Measurements from ENCODE around the gene AS3MT.
"Not testable (repeated sequence)": the region's sequence is repeated elsewhere in the genome, so short reads cannot be mapped to it uniquely, and the experiment has no call there.

The AS3MT gene

GRCh38 chr10:102869258-102870198 lies at the start of gene AS3MT:
TSS of gene AS3MT (plus strand) at chr10:102869470. CDS start at chr10:102869593, 123 bp downstream.
- DNase-seq, result no peak

GRCh38 chr10:102820008-102820407 lies 49.3 kb upstream of the AS3MT start:
- DNase-seq, result not testable (repeated sequence)

GRCh38 chr10:102822222-102822621 lies 47.0 kb upstream of the AS3MT start:
- DNase-seq, result no peak

- no peak for DNase-seq
Observed at GRCh38 chr10:102824664-102825063, 44.6 kb upstream of the AS3MT start.

GRCh38 chr10:102826148-102826796 lies 43.0 kb upstream of the AS3MT start:
- DNase-seq, result no peak

GRCh38 chr10:102827597-102827975 lies 41.7 kb upstream of the AS3MT start:
- no peak for DNase-seq

GRCh38 chr10:102831322-102832071 lies 37.8 kb upstream of the AS3MT start:
- no peak for DNase-seq

- DNase-seq, result no peak
Observed at GRCh38 chr10:102832248-102832647, 37.0 kb upstream of the AS3MT start.

GRCh38 chr10:102832987-102833386 lies 36.3 kb upstream of the AS3MT start:
- no peak for DNase-seq

GRCh38 chr10:102834143-102834542 lies 35.1 kb upstream of the AS3MT start:
- no peak for DNase-seq

GRCh38 chr10:102835007-102835482 lies 34.2 kb upstream of the AS3MT start:
- DNase-seq, result peak; percentile 70 to 71

- no peak for DNase-seq
Observed at GRCh38 chr10:102837230-102837721, 32.0 kb upstream of the AS3MT start, which contains the start of gene CYP17A1. TSS of gene CYP17A1 (minus strand) at chr10:102837413. CDS start at chr10:102837361, 52 bp downstream.

- not testable (repeated sequence) for DNase-seq
Observed at GRCh38 chr10:102838276-102838927, 30.9 kb upstream of the AS3MT start.

GRCh38 chr10:102841827-102842345 lies 27.4 kb upstream of the AS3MT start:
- DNase-seq, result no peak

- DNase-seq, result not testable (repeated sequence)
Observed at GRCh38 chr10:102843139-102843538, 26.1 kb upstream of the AS3MT start.

GRCh38 chr10:102844190-102844776 lies 25.0 kb upstream of the AS3MT start:
- not testable (repeated sequence) for DNase-seq

- DNase-seq, result no peak
Observed at GRCh38 chr10:102845352-102845902, 23.8 kb upstream of the AS3MT start.

- DNase-seq, result no peak
Observed at GRCh38 chr10:102850025-102850518, 19.2 kb upstream of the AS3MT start.

GRCh38 chr10:102853237-102853636 lies 16.0 kb upstream of the AS3MT start:
- not testable (repeated sequence) for DNase-seq

- DNase-seq, result not testable (repeated sequence)
Observed at GRCh38 chr10:102855731-102856436, 13.4 kb upstream of the AS3MT start.

Measured in activated CD4-positive, alpha-beta T cell treated with anti-CD3 and anti-CD28 coated beads, Interleukin-2, amount 50 U/mL, for 4 hours (primary cell).